Astrocyte of the spinal cord (primary cell): ENCODE measurements around the gene AKT2.

Source experiments
- DNase-seq: peaks from one replicate; pipeline ENCODE4 v3.0.0; 2011; ENCODE audit warnings: low read depth, low spot score
- H3K4me3 ChIP-seq: 2 replicates; pipeline ENCODE4 v1.5.1; 2011; ENCODE audit warnings: low read depth, mild to moderate bottlenecking, low read length, moderate library complexity
- CTCF ChIP-seq: IDR thresholded peaks from 2 replicates; pipeline ENCODE4 v1.5.1; 2012; ENCODE audit warnings: low read depth, mild to moderate bottlenecking, low read length, inconsistent platforms
- in situ Hi-C: cut with HindIII; loops from 2 replicates; pipeline ENCODE4 v1.10.0; 2017; ENCODE audit warnings: low sequenced_read_pairs

Gene AKT2

GRCh38 chr19:40251991-40252390, 33.2 kb downstream of the AKT2 start:
- TF ChIP-seq CTCF = no peak
- in situ Hi-C loops = no loop called here
- DNase-seq = no peak
- no peak overlapping the region for H3K4me3 ChIP-seq

GRCh38 chr19:40251244-40251643, 33.9 kb downstream of the AKT2 start:
- TF ChIP-seq CTCF = no peak
- H3K4me3 ChIP-seq = no peak overlapping the region
- DNase-seq = no peak
- in situ Hi-C loops = no loop called here

- in situ Hi-C loops = no loop called here
- no peak for DNase-seq
- TF ChIP-seq CTCF = no peak
- no peak overlapping the region for H3K4me3 ChIP-seq
These were observed 35.4 kb downstream of the AKT2 start for GRCh38 chr19:40249781-40250180.

- no peak overlapping the region for H3K4me3 ChIP-seq
- no peak for TF ChIP-seq CTCF
- in situ Hi-C loops = no loop called here
- DNase-seq = no peak
These were observed 35.9 kb downstream of the AKT2 start for GRCh38 chr19:40249201-40249600.

GRCh38 chr19:40247735-40248262, 37.3 kb downstream of the AKT2 start:
- no peak overlapping the region for H3K4me3 ChIP-seq
- TF ChIP-seq CTCF = no peak
- no peak for DNase-seq
- in situ Hi-C loops = no loop called here

- in situ Hi-C loops = no loop called here
- H3K4me3 ChIP-seq = no peak overlapping the region
- no peak for DNase-seq
- TF ChIP-seq CTCF = no peak
These were observed 38.0 kb downstream of the AKT2 start for GRCh38 chr19:40247178-40247577.
